HG03469 (cell line): ENCODE data around the gene URI1.
"Not testable (repeated sequence)": the region's sequence is repeated elsewhere in the genome, so short reads cannot be mapped to it uniquely, and the experiment has no call there.

Source experiments
- ATAC-seq: cut with Tn5 transposase; IDR thresholded peaks from one replicate; pipeline ENCODE4 v1.9.1; 2021; ENCODE audit warnings: mild to moderate bottlenecking, moderate library complexity, moderate number of reproducible peaks; ENCODE audit not compliant: unreplicated experiment

The URI1 gene

GRCh38 chr19:30017172-30017571, 75.1 kb downstream of the URI1 start:
- ATAC-seq: peak; percentile 92

GRCh38 chr19:30020189-30020588, 78.2 kb downstream of the URI1 start:
- no peak for ATAC-seq

DNA sequence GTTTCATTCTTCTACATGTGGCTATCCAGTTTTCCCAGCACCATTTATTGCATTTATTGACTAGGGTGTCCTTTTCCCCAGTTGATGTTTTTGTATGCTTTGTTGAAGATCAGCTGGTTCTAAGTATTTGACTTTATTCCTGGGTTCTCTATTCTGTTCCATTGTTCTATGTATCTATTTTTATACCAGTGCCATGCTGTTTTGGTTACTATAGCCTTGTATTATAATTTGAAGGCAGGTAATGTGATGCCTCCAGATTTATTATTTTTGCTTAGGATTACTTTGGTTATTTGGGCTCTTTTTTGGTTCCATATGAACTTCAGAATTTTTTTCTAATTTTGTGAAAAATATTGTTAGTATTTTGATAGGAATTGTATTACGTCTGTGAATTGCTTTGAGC, 80.6 kb downstream of the URI1 start:
- ATAC-seq: no peak

GRCh38 chr19:30023330-30023729, 81.3 kb downstream of the URI1 start:
- no peak for ATAC-seq

GRCh38 chr19:30024091-30024490, 82.1 kb downstream of the URI1 start:
- no peak for ATAC-seq

DNA sequence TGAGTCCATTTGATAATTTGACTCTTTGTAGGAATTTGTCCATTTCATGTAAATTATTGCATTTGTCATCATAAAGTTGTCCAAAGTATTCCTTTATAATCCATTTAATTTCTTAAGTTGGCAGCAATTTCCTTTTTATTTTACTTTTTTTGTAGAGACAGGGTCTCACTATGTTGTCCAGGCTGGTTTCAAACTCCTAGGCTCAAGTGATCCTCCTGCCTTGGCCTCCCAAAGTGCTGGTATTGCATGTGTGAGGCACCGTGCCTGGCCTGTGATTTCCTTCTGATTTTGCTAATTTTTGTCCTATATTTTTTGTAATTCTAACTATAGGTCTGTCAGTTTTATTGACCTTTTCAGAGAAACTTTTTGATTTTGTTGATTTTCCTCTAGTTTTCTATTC, 84.9 kb downstream of the URI1 start:
- no peak for ATAC-seq

DNA sequence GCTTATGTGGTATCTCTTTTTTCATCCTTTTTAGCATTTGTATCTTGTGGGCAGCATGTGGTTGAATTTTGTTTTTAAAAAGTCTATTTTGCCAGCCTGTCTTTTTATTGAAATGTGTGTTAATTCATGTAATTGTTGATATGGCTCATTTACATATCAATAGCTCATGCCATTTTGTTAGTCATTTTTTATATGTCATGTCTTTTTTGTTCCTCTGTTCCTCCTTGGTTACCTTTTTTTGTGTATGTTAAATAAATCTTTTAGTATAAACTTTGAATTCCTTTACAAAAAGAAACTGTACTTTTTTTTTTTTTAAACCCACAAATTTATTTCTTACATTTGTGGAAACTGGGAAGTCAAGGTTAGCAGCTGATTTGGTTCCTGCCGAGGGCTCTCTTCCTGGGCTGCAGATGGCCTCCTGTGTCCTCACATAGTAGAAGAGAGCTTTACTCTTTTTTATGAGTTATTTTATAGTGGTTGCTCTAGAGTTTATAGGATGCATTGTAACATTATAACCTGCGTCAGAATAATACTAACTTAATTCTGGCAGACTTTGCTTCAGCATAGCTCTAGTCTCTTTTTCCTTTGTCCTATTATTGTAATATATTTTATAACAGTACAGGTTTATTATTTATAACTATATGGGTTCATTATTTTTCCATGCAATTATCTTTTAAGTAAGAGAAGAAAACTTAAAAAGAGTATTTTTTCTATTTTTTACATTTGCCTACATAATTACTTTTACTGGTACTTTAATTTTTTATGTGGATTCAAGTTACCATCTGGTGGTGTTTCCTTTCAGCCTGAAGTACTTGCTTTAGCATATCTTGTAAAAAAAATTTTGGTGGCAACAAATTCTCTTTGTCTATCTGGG, 86.3 kb downstream of the URI1 start:
- no peak for ATAC-seq

DNA sequence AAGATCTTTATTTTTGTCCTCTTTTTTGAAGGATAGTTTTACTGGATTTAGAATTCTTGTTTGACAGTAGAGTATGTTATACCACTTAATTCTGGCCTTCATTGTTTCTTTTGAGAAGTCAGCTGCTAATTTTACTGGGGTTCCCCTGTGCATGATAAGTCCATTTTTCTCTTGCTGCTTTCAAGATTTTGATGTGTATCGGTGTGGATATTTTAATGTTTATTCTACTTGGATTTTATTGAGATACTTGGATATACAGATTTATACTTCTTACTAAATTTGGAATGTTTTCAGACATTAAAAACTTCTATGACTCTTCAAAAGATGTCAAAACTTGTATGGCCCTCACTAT, 86.9 kb downstream of the URI1 start:
- no peak for ATAC-seq

DNA sequence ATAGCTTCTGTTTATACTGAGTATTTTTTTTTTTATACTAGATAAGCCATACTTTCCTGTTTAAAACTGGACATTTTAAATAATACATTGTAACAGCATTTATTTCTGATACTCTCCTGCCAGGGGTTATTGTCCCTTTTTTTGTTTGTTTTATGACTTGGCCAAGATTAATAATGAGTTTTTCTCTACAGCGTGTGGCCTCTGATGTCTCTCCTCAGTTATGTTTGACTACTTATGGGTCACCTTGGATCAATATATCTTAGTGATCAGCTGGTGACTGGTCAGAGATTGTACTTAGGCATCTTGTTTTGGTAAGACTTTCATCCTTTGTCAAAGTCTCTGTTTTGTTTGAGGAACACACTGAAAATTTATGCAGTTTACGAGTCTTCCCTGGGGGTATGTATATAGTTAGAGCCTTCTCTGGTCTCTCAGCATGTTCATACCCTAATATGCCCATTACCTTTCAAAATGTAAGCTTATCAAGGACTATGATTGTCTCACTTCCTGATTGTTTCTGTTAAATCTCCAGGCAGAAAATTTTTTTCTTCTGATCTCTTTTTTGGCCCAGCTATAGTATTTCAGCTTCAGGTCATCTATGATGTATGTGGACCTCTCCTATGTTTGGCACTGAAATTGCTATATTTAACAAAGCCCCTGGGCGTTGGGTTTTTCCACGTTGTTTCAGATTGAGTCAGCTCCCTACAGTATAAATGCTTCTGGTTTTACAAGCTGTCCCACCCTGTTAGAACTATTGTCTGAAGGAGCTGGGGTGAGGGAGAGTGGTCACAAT, 87.9 kb downstream of the URI1 start:
- peak; percentile 73 for ATAC-seq

DNA sequence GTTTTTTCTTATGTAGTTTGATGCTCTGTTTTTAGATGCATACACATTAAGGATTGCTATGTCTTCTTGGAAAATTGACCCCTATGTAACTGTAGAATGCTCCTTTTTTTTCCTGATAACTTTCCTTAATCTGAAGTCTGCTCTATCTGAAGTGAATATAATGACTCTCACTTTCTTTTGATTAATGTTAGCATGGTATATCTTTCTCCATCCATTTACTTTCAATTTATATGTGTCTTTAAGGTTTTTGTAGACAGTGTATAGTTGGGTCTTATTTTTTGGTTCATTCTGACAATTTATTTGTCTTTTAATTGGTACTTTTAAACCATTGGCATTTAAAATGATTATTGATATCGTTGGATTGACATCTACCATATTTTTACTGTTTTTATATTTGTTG, 92.3 kb downstream of the URI1 start:
- ATAC-seq: no peak

DNA sequence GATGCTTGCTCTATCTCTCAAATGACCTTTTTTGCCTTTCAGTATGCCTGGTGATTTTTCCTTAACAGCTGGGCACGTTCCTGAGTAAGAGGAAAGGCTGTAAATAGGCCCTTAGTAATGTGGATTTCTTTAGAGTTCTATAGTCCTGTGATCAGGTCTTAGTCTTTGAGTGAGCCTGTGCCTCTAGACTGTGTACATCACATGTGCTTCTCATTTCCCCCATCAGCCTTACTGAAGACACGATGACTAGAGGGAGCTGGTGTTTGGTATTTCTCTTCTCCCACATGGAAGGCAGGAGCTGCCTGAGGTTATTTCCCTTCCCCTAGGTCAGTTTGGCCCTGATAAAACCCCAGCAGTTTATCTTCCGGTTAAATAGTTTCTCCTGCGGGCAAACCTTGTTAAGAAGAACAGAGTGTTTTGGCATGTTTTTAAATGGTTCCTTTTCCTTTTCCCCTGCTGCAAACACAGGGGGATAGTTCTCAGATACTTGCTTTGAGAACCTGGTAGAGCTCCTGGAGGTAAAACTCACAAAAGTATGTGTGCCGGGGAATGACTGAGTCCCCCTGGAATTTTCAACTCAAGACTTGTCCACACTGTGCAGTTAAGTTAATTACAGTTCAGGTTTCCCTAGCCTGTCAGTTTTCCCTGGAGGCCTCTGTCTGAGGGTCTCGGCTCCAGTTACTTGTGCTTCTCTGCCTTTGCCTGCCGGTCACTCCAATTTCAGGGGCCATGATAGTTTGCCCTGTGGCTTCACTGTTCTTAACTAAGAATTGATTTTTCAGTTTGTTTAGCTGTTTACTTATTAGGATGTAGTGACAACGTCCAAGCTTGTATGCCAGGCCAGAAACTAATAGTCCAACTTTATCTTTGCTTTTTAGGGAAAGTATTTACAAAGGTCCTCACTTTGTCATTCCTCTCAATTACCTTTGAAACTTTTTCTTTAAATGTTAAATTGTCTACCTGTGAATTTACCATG, 94.4 kb downstream of the URI1 start:
- no peak for ATAC-seq

- ATAC-seq: no peak
Observed at GRCh38 chr19:30037835-30038234, 95.8 kb downstream of the URI1 start.

DNA sequence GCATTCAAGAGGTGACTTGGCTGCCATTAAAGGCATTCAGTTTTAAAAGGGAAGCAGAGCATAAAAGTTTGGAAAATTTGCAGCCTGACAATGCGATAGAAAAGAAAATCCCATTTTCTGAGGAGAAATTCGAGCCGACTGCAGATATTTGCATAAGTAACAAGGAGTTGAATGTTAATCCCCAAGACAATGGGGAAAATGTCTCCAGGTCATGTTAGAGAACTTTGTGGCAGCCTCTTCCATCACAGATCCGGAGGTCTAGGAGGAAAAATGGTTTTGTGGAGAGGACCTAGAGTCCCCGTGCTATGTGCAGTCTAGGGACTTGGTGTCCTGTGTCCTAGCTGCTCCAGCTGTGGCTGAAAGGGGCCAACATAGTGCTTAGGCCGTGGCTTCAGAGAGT, 99.9 kb downstream of the URI1 start:
- ATAC-seq: not testable (repeated sequence)

- not testable (repeated sequence) for ATAC-seq
Observed at GRCh38 chr19:30043008-30043407, 101.0 kb downstream of the URI1 start.

- ATAC-seq: no peak
Observed at GRCh38 chr19:30044273-30045248, 102.5 kb downstream of the URI1 start.

- ATAC-seq: peak; percentile 65
Observed at GRCh38 chr19:30046522-30046921, 104.5 kb downstream of the URI1 start.

- no peak for ATAC-seq
Observed at GRCh38 chr19:30047432-30047831, 105.4 kb downstream of the URI1 start.

- no peak for ATAC-seq
Observed at GRCh38 chr19:30049226-30049625, 107.2 kb downstream of the URI1 start.

DNA sequence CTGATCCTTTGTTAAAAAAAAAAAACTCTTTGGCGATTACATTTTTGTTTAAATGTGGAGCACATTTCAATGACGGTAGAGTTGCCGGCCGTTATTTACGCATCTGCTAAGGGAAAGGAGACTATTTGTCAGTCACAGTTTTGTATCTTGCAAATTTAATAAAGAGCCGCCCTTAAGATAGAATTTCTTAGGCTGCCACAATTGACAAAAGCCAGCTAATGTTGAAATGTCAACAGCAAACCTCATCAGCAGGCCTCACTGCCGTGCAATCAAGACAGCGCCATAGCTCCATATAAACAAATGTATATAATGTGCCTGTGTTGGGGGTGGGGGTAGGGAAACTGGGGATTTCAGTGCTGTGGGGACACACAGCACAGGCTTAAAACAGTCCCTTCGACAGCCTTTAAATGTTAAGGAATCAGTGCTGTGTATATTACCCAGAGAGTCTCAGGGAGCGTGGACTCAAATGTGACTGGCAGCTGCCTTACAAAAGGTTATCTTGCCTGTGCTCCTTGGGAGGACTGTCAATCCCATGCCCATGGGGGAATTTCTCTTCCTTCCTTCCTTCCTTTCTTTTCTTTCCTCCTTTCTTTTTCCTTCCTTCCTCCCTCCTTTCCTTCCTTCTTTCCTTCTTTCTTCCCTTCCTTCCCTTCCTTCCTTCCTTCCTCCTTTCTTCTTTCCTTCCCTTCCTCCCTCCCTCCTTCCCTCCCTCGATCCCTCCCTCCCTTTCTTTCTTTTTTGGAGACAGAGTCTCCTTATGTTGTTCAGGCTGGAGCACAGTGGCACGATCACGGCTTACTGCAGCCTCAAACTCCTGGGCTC, 108.0 kb downstream of the URI1 start:
- no peak for ATAC-seq
